GM11168 (cell line): ENCODE measurements around the gene HSPA4.

Experiments
- in situ Hi-C: fragments of 300-500 bp; cut with MboI; formaldehyde crosslinking; loops from one replicate; pipeline ENCODE4 v1.12.0; 2022; ENCODE audit warnings: low sequenced_read_pairs; ENCODE audit not compliant: unreplicated experiment

Gene HSPA4

DNA sequence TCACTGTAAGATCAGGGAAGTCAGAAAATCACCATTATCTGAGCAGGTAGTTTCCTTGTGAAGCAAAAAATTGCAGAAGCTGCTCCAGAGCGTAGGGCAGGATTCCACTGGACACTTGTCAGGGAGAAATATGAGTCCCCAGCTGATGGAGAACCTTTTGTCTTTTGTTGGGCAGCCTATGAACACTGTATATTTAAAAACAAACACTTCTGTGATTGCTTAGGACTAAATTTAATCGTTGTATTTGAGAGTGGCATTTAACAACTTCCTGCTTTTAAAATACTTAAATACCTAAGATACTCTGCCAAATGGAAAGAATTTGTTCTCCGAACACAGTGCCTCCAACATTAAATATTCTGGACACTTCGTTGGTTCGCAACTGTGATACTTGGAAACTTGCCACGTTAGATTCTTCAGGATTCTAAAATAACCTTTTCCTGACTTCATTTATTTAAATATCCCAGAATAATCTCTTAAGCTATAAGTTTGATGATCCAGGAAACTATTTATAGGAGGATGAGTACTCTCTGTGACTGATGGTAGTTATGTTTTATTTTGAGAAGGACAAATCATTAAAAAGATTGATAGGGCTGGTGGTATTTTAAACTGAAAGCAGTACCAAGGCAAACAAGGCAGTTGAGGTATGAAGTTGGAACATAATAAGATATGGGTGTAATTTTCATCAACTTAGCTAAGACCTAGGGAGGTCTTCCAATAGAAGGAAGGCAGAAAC is 2.7 kb upstream of the HSPA4 start:
- in situ Hi-C loops, result no loop called here

DNA sequence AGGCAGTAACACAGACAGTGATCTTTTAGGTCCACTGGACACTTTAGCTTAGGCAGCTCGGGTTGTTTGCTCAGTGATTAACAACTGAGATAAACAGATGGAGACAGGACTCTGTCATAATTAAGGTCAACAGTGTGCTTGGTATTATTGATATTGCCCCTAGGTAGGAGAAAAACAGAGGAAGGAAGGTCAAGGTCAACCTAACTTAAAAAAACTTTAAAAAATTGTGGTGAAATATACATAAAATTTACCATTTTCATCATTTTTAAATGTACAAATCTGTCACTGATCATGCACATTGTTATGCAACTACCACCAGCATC is 2.1 kb upstream of the HSPA4 start:
- in situ Hi-C loops, result no loop called here

DNA sequence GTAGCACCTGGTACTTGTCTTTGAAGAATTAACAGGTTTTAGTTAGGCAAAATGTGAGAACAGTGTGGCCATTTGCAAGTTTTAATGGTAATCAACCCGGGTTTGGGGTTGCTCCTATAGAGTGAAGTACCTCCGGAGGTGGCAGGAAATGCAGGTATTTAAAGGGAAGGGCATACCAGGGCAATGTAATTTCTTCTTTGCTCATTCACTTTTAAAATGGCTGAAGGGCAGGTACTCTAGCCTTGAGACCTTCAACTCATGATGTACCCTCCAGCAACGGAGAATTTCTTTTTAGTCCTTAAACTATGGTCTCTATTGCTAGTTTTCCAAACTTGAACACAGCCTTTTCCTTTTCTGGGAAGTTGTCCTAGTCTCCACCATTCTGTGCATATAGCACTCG is 1.3 kb upstream of the HSPA4 start:
- in situ Hi-C loops, result no loop called here

DNA sequence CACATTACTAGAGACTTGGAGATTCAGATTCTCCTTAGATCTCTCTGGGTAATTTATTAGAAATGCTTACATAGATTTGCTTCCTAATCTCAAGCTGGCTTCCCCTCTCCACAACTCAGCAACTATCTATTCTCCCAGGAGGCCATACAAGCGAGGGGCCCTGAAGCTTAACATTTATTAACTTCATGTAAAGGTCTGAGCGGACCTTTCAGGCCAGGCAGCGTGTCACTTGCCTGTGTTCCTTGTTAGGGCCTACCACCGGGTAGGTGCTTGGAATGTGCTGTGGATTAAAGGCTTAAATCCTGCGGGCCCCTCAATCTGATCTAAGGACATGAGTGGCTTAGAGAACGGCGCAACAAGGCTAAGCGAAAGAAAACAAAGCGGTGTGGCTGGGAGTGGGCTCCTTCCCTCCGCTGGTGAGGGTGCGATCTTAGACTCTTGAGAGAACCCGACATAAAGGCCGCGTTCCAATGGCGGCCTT is 712 bp upstream of the HSPA4 start:
- in situ Hi-C loops, result no loop called here

DNA sequence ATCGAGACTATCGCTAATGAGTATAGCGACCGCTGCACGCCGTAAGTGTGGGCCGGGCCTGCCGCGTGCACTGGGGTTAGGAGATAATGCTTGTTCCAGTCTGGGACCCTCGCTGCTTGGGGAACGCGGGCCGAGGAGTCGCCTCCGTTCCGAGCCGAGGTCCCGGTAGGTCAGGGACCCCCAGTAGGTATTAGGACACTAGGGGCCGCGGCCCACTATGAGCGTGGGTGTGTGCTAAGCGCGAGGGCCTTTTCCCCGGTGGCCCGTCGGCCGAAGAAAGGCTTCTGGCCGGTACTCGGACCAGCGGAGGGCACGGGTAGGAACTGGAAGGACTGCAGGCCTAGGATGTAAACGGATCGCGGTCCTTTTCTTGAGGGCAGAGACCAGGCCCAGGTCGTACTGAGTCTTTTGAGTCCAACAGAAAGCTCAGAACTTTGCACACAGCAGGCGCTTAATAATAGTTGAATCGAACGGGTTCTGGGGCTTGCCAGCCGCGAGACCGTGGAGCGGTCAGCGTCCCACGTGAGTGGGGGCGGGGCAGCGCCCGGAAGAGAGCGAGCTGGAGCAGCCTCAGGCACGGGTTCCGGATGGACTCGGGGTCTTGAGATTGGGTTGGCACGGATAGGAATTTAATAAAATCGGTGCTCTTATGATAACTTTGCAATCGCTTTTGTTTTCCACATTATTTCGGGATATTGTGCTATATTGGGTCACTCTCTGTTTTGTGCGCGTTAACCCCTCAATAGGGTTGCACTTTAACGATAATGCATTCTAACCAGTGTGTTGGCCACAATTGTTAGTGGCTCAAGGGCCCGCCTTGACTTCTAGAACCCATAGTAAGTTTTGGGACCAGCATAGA is 733 bp downstream of the HSPA4 start:
- in situ Hi-C loops, result no loop called here

DNA sequence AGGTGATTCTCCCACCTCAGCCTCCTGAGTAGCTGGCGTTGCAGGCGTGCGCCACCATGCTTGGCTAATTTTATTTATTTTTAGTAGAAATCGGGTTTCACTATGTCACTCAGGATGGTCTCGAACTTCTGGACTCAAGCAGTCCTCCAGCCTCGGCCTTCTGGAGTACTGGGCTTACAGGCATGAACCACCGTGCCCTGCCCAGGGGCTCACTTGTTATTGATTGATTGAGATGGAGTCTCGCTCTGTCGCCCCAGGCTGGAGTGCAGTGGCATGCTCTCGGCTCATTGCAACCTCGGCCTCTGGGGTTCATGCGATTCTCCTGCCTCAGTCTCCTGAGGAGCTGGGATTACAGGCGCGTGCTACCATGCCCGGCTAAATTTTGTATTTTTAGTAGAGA is 1.6 kb downstream of the HSPA4 start:
- in situ Hi-C loops, result no loop called here

DNA sequence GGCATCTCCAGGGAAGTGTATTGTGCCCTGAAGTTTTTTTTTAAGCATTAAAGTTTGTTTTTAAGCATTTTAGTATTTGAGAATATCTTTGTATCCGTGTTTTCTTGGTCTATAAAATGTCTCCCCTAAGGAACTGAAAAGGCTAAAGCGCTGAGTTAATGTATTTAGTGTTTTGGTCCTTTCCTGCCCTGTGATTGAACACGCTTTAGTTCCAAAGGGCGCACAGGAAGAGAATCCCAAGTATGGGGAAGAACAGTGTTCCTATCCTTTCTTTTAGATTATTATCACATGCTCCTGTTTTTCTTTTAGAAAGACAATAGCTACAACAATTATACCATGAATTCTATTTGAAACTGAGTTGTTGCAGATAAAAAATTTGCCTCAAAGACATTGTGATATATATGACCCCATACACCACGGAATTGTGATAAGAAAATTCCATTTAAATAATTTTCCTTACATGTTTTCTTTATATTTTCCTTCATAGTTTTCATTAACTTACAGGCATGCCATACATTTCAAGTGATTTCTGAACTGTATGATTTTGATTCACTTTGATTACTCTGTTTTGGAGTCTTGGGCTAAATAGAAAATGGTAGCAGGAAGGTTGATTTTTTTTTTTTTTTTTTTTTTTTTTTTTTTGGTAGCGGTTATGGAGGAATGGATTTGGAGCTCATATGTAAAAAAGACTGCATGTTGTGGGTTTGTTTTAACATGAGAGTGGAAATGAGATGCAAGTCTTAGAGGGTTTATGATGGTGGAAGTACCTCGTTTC is 3.1 kb downstream of the HSPA4 start:
- in situ Hi-C loops, result no loop called here

DNA sequence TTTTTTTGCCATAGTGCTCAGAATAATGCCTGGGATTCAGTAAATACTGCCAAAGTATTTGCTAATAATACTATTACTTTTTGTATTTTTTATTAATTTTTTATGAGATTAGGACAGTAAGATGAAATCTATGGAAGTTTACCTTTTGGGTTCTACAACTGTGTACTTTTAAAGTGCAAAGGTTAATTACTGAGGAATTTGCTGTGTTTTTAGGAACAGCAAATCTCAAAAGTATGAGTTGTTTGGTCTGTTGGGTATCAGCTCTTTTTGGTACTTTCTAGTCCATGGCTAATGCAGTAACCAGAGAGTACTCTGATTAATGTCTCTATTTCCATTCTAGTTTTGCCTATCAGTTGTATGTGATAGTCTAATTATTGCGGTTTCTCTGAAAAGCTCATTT is 5.1 kb downstream of the HSPA4 start:
- in situ Hi-C loops, result no loop called here

DNA sequence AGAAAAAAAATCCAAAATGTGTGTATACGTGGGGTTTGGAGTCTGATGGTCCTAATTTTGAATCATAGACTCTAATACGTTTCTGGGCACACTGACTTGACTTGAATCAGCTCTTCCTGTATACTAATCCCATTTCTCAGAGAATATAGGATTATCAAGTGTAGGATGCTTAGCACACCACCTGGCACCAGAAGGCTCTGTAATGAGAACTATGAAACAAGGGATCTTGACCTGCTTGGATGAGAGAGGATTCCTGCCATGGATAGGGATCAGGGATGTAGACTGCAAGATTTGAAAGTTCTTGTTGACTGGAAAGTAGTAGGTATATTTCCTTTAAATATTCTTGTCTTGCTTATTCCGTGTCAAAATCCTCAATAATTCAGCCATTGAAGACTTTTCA is 7.8 kb downstream of the HSPA4 start:
- in situ Hi-C loops, result no loop called here

DNA sequence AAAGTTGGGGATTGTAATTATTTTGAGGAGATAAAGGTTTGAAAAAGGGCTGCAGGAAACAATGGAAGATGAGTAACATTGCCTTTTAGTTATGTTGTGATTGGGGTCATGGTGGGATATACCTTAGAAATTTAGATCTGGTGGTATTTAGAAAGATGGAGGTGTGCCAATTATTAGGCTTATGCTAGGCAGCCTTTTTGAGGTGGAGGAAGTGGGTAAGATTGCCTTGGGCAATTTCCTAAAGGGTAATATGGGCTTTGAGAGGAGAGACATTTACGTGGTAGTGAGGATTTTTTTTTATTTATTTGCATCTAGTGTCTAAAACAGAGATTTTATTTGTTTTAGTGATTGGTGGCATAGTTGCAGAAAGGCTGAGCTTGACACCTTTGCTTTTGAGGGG is 10.5 kb downstream of the HSPA4 start:
- in situ Hi-C loops, result no loop called here

DNA sequence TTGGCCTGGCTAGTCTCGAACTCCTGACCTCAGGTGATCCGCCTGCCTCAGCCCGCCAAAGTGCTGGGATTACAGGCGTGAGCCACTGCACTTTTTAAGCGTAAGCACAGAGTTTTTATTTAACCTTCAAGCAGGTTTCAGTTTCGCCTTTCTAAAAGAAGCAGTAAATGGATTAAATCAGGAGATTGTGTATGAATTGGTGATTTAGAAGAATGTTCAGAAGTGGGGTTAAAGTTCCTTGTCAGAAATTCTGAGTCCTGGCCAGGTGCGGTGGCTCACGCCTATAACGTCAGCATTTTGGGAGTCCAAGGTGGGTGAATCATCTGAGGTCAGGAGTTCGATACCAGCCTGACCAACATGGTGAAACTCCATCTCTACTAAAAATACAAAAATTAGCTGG is 12.2 kb downstream of the HSPA4 start:
- in situ Hi-C loops, result no loop called here

DNA sequence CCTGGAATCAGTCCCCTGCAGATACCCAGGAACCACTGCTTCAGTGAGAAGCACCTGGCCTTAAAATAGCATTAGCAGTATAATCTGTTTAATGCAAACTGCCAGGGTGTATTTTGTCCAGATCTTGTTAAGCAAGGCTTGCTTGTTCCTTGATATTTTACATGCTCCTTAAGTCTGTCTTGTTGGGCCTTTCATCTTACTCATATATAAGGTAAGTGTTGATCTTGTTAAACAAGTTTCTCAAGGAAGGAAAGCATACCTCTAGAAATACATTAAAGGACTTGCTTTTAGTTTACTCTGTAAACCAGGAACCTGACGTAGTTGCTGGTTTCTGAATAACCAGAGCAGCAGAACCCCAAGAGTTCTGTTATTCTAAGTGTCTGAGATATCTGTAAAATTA is 13.7 kb downstream of the HSPA4 start:
- in situ Hi-C loops, result no loop called here

DNA sequence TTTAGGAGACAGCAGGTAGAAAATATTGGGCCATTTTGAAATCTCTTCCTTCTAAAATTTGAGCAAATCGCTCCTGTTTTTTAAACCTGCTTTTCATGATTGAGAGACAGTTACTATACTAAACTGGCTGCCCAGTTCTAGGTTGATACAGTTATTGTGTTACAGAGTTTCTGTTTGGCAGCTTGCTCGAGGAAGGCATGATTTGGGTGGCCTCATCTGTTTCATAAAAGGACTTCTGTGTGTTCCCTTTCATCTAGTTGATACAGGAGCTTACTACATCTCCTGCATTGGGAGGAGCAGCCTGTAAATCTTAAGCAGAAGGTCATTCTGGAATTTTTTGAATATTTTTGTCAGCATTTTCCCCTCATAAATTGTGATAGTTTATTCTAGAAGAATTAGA is 14.2 kb downstream of the HSPA4 start:
- in situ Hi-C loops, result no loop called here

DNA sequence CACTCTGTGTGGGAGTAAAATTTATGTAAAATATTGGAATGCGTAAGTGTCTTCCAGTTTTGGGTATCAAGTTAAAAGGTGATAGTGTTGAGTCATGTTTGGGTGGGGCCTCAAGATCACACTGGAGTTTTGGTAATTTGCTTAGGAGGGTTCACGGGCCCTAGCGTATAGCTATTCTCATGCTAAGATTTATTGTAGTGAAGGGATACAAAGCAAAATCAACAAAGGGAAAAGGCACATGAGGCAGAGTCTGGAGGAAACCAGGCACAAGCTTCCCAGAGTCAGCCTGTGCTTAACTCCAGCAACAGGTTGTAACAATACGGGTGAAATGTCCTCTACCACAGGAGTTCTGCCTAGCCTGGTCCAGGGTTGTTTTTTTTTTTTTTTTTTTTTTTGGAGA is 20.2 kb downstream of the HSPA4 start:
- in situ Hi-C loops, result no loop called here

DNA sequence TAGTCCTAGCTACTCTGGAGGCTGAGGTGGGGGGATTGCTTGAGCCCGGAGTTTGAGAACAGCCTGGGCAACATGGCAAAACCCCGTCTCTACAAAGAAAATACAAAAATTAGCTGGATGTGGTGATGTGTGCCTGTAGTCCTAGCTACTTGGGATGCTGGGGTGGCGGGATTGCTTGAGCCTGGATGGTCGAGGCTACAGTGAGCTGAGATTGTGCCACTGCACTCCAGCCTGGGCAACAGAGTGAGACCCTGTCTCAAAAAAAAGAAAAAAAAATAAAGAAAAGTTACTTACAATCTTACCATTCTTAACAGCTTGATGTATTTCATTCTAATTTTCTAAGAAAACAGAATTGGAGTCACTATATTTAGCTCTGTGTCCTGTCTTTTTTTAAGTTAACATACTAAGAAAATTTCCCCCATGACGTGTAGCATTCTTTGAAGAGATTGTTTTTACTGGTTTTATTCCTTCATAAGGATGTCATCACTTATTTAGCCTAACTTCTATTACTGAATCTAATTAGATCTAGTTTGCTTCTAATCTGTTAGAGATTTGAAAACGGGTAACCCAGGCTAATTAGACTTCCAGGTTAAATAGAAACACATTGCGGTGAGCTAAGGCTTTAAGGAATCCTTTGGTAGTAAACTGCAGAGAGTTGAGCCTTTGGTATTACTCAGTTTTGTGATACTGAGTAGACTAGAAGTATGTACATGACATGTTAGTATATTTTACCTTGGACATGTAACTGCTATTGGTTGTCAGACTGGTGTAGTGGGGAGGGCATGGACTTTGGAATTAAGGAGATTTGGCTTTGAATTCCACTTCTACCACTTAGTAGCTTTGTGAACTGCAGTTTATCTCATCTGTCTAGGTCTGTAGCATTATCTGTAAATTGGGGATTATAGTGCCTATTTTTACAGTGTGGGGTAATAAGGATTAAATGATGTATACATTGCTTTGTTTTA is 24.0 kb downstream of the HSPA4 start:
- in situ Hi-C loops, result loop anchor here (25.0 kb wide), 1 partner anchor 1861 kb away; no protein-coding TSS in a partner anchor

DNA sequence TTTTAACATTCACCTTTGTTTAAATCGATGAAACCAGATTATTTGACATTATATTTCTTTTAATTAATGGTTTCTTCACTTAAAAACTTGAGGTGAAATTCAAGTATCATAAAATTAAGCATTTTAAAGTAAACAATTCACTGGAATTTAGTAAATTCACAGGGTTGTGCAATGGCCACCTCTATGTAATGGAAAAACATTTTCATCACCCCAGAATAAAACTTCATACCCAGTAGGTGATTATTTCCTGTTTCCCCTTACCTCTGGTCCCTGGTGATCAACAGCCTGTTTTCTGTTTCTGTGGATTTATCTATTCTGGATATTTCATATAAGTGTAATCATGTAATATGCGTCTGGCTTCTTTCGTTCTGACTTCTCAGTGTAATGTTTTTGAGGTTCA is 27.2 kb downstream of the HSPA4 start:
- in situ Hi-C loops, result loop anchor here (25.0 kb wide), 1 partner anchor 1858 kb away; no protein-coding TSS in a partner anchor

DNA sequence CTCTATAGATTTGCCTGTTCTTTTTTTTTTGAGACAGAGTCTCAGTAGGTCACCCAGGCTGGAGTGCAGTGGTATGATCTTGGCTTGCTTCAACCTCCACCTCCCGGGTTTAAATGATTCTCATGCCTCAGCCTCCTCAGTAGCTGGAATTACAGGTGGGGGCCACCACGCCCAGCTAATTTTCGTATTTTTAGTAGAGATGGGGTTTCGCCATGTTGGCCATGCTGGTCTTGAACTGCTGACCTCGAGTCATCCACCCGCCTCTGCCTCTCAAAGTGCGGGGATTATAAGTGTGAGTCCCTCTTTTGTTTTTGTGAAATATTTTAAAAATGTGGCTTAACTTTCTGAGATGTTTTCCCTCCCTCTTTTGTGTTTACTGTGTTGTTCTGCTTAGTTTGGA is 29.2 kb downstream of the HSPA4 start:
- in situ Hi-C loops, result loop anchor here (25.0 kb wide), 1 partner anchor 1856 kb away; no protein-coding TSS in a partner anchor

DNA sequence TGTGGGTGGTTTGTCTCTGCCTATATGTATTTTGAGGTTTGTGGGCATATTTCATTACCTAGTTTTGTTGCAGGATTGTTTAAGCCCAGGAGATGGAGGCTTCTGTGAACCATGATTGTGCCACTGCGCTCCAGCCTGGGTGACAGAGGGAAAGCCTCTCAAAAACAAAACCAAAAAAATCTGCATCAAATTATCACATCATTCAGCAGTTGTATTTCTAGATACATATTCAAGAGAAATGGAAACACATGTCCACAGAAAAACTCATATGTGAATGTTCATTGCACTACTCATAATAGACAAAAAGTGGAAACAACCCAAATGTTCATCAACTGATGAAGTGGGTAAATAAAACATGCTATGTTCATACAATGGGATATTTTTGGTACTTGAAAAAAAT is 29.9 kb downstream of the HSPA4 start:
- in situ Hi-C loops, result loop anchor here (25.0 kb wide), 1 partner anchor 1856 kb away; no protein-coding TSS in a partner anchor

DNA sequence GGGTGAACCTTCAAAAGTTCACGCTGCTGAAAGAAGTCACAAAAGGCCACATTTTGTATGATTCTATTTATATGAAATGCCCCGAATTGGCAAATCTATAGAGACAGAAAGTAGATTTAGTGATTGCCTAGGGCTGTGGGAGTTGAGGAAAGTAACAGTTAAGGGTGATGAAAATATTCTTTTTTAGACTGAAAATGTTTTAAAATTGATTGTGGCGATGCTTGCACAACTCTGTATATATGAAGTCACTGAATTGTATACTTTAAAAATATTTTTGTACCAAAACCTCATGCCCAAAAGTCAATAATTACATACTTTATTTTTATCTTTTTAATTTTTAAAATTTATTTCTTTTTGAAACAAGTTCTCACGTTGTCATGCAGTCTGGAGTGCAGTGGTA is 30.3 kb downstream of the HSPA4 start:
- in situ Hi-C loops, result loop anchor here (25.0 kb wide), 1 partner anchor 1855 kb away; no protein-coding TSS in a partner anchor
